CD4-positive, alpha-beta memory T cell (primary cell): ENCODE results near the gene ILK. TPM values are rescaled to one million over a fixed set of nuclear protein-coding genes. Genes with fewer than 3 reads are reported as not detected.
A peak's percentile ranks its signal among the peaks of the same experiment; 100 is the strongest.

ENCODE experiments used
- CTCF ChIA-PET: fragments of 350-600 bp; sonication (Branson Sonifier 250); formaldehyde crosslinking; loops from one replicate; lab custom pipeline; 2021; ENCODE audit warnings: inconsistent platforms; ENCODE audit not compliant: partially characterized antibody; lab: Charles Lee
- POLR2A ChIA-PET: fragments of 350-600 bp; sonication (Branson Sonifier 250); formaldehyde crosslinking; loops from one replicate; lab custom pipeline; 2021; ENCODE audit not compliant: partially characterized antibody; lab: Charles Lee
- DNase-seq, 5 donors: peaks; one replicate each; pipeline versions ENCODE4 v3.0.0 to v3.0.0-alpha.2; 2020 to 2022; ENCODE audit warnings: mixed read lengths in 1 of 5
- H3K27ac ChIP-seq: one replicate; pipeline ENCODE4 v1.7.0; 2013; ENCODE audit warnings: low read depth, low read length
- H3K27me3 ChIP-seq: 2 replicates; pipeline ENCODE4 v1.7.0; 2013; ENCODE audit warnings: mild to moderate bottlenecking, low read length, moderate library complexity; ENCODE audit not compliant: insufficient read depth
- H3K36me3 ChIP-seq: 2 replicates; pipeline ENCODE4 v1.7.0; 2013; ENCODE audit warnings: mild to moderate bottlenecking, low read length, moderate library complexity; ENCODE audit not compliant: insufficient read depth
- H3K4me1 ChIP-seq: 2 replicates; pipeline ENCODE4 v1.7.0; 2013; ENCODE audit warnings: mild to moderate bottlenecking, low read length, moderate library complexity; ENCODE audit not compliant: insufficient read depth
- H3K4me3 ChIP-seq, 2 donors: one replicate each; pipeline ENCODE4 v1.7.0; 2013; ENCODE audit warnings: low read length in 2 of 2, mild to moderate bottlenecking in 1 of 2
- H3K9me3 ChIP-seq, 2 donors: one replicate each; pipeline ENCODE4 v1.7.0; 2013; ENCODE audit warnings: low read length in 2 of 2, control low read depth in 1 of 2; ENCODE audit not compliant: control insufficient read depth in 1 of 2
- H3K27ac Mint-ChIP-seq, 7 donors: one replicate each; pipeline ENCODE4 v1.8.0; 2020 to 2021; ENCODE audit warnings: mixed read lengths in 7 of 7, mild to moderate bottlenecking in 6 of 7, inconsistent platforms in 3 of 7, moderate library complexity in 3 of 7
- H3K27me3 Mint-ChIP-seq, 2 donors: one replicate each; pipeline ENCODE4 v1.8.0; 2020 to 2021; ENCODE audit warnings: mixed read lengths in 2 of 2
- H3K36me3 Mint-ChIP-seq, 2 donors: one replicate each; pipeline ENCODE4 v1.8.0; 2020 to 2021; ENCODE audit warnings: mixed read lengths in 2 of 2, inconsistent platforms in 1 of 2, mild to moderate bottlenecking in 1 of 2
- H3K4me1 Mint-ChIP-seq, 4 donors: one replicate each; pipeline ENCODE4 v1.8.0; 2020 to 2021; ENCODE audit warnings: mixed read lengths in 4 of 4, mild to moderate bottlenecking in 1 of 4
- H3K4me3 Mint-ChIP-seq, 8 donors: one replicate each; pipeline ENCODE4 v1.8.0; 2020 to 2021; ENCODE audit warnings: mixed read lengths in 8 of 8, mild to moderate bottlenecking in 7 of 8, moderate library complexity in 6 of 8, inconsistent platforms in 3 of 8
- H3K9me3 Mint-ChIP-seq, 8 donors: one replicate each; pipeline ENCODE4 v1.8.0; 2020 to 2021; ENCODE audit warnings: mixed read lengths in 8 of 8, mild to moderate bottlenecking in 5 of 8, inconsistent platforms in 3 of 8, moderate library complexity in 1 of 8
- intact Hi-C: fragments of 100-400 bp; cut with micrococcal nuclease; formaldehyde crosslinking; loops from one replicate; pipeline ENCODE4 v1.15.1; 2023
- polyA plus RNA-seq, 2 donors: library from polyadenylated mRNA; unstranded; fragments of 300-500 nt; fragmentation: Illumina TruSeq; gene quantifications; one replicate each; pipeline ENCODE4 v1.2.3, GENCODE V29; 2021
- total RNA-seq, 2 experiments: library from RNA; stranded (reverse); gene quantifications; one replicate each; pipeline ENCODE4 v1.2.3, GENCODE V29; 2021

The ILK gene
- total and polyA plus RNA-seq, 4 experiments from 2014 or later: 121 to 132 (median 130) TPM

- H3K4me1 Mint-ChIP-seq: peaks cover 8 to 19% (median 13%) of the 10 kb centered on the region in 4 donors
- Histone ChIP-seq H3K27me3 (no peaks in the 10 kb centered on the region), H3K4me3 (no peak overlapping the region), H3K9me3 (no peaks in the 10 kb centered on the region), H3K27ac (no peak overlapping the region), H3K36me3 (no peaks in the 10 kb centered on the region), H3K4me1 (peaks cover 15% of the 10 kb centered on the region)
- H3K27me3 Mint-ChIP-seq: no peaks in the 10 kb centered on the region
- intact Hi-C loops: no loop called here
- peaks cover 0 to 13% of the 10 kb centered on the region in 2 donors for H3K36me3 Mint-ChIP-seq
- POLR2A ChIA-PET: interaction anchor here (1.1 to 3.6 kb wide), 4 partner anchors 9 to 24 kb away, joined by 3 to 27 read pairs (median 10); partner anchors contain the start of genes TAF10 and TPP1
- H3K27ac Mint-ChIP-seq: peak overlapping the region; percentile 14 to 95 (median 39)
- DNase-seq: no peak
- peak overlapping the region; percentile 10 to 75 (median 52) for H3K4me3 Mint-ChIP-seq
- H3K9me3 Mint-ChIP-seq: no peaks in the 10 kb centered on the region
- CTCF ChIA-PET: interaction anchor here (1.2 to 1.4 kb wide), 3 partner anchors 9 to 23 kb away, joined by 3 to 6 read pairs (median 3); no protein-coding TSS in a partner anchor
Observed at GRCh38 chr11:6626971-6627761, 23.6 kb downstream of the ILK start.

DNA sequence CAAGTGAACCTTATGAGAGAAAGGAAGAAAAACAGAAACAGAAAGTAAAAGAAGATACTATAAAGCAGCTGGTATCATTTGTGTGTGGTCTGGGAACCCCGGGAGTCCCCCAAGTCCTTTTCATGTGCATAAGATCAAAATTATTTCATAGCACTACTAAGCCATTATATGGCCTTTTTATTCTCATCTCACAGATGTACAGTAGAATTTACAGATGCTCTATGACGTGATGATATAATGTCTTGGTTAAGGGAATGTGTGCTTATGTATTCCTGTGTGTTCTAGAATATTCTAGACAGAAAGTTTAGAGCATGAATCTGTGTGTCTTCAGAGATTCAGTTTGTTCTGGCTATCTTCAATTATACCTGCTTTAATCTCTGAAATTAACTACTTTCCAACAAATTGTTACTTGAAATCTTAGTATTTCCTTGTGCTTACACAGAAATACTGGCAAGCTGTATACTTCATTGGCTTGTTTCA, 24.2 kb downstream of the ILK start:
- Mint-ChIP-seq H3K4me1 (peaks cover 8 to 19% (median 13%) of the 10 kb centered on the region in 4 donors), H3K27ac (peak overlapping the region; percentile 18 to 95 (median 48)), H3K27me3 (no peaks in the 10 kb centered on the region), H3K4me3 (peak overlapping the region; percentile 10 to 75 (median 52)), H3K9me3 (no peaks in the 10 kb centered on the region), H3K36me3 (peaks cover 0 to 13% of the 10 kb centered on the region in 2 donors)
- ChIA-PET CTCF (interaction anchor here (1.2 to 1.4 kb wide), 3 partner anchors 10 to 23 kb away, joined by 3 to 6 read pairs (median 3); no protein-coding TSS in a partner anchor), POLR2A (interaction anchor here (1.1 to 3.6 kb wide), 4 partner anchors 9 to 25 kb away, joined by 3 to 27 read pairs (median 10); partner anchors contain the start of genes TAF10 and TPP1)
- Histone ChIP-seq H3K4me3 (no peak overlapping the region), H3K36me3 (no peaks in the 10 kb centered on the region), H3K4me1 (peaks cover 15% of the 10 kb centered on the region), H3K27me3 (no peaks in the 10 kb centered on the region), H3K27ac (peak overlapping the region; percentile 3), H3K9me3 (no peaks in the 10 kb centered on the region)
- intact Hi-C loops: no loop called here
- DNase-seq: peak in 3 of 5 donors; percentile 25 to 33 (median 26)

- peaks cover 0 to 13% of the 10 kb centered on the region in 2 donors for H3K36me3 Mint-ChIP-seq
Observed at GRCh38 chr11:6628526-6628925, 25.0 kb downstream of the ILK start.

DNA sequence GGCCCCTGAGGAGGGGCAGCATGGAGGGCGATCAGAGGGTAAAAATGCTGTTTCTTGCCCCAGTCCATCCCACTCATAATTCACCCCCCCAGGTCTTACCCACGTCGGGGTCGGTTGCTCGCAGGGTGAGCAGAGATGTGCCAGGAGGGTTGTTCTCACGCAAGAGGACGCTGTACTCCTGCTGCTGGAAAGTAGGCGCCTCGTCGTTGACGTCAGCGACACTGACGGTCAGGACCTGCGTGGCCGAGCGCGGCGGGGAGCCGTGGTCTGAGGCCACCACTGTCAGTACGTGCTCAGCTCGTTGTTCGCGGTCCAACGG, 26.0 kb downstream of the ILK start:
- no peak for DNase-seq
- H3K27ac ChIP-seq: no peak overlapping the region
- H3K36me3 ChIP-seq: no peaks in the 10 kb centered on the region
- intact Hi-C loops: no loop called here
- H3K4me3 Mint-ChIP-seq: no peak overlapping the region
- ChIA-PET CTCF (no interaction called here), POLR2A (interaction anchor here (0.7 to 3.6 kb wide), 4 partner anchors 11 to 54 kb away, joined by 3 to 27 read pairs (median 8); partner anchors contain the start of genes MRPL17, TAF10 and TPP1)
- H3K36me3 Mint-ChIP-seq: peaks cover 0 to 9% of the 10 kb centered on the region in 2 donors
- H3K9me3 ChIP-seq: no peaks in the 10 kb centered on the region
- no peak overlapping the region for H3K27ac Mint-ChIP-seq
- no peaks in the 10 kb centered on the region for H3K27me3 Mint-ChIP-seq
- H3K4me1 Mint-ChIP-seq: peaks cover 8 to 19% (median 13%) of the 10 kb centered on the region in 4 donors
- H3K4me1 ChIP-seq: peaks cover 15% of the 10 kb centered on the region
- H3K4me3 ChIP-seq: no peak overlapping the region
- no peaks in the 10 kb centered on the region for H3K9me3 Mint-ChIP-seq
- H3K27me3 ChIP-seq: no peaks in the 10 kb centered on the region

More at GRCh38 chr11:6628526-6628925, 25.0 kb downstream of the ILK start:
- Mint-ChIP-seq H3K9me3 (no peaks in the 10 kb centered on the region), H3K4me1 (peaks cover 8 to 19% (median 13%) of the 10 kb centered on the region in 4 donors), H3K27me3 (no peaks in the 10 kb centered on the region), H3K27ac (peak overlapping the region in 1 of 7 donors; percentile 48), H3K4me3 (peak overlapping the region in 1 of 8 donors; percentile 15)
- DNase-seq: no peak
- Histone ChIP-seq H3K9me3 (no peaks in the 10 kb centered on the region), H3K4me1 (peaks cover 15% of the 10 kb centered on the region), H3K36me3 (no peaks in the 10 kb centered on the region), H3K27ac (no peak overlapping the region), H3K4me3 (no peak overlapping the region), H3K27me3 (no peaks in the 10 kb centered on the region)
- ChIA-PET CTCF (interaction anchor here (1.4 kb wide), 1 partner anchor 12 kb away, joined by 3 read pairs; no protein-coding TSS in a partner anchor), POLR2A (interaction anchor here (0.8 to 3.6 kb wide), 3 partner anchors 10 to 24 kb away, joined by 3 to 27 read pairs (median 14); partner anchors contain the start of genes TAF10 and TPP1)
- intact Hi-C loops: no loop called here

DNA sequence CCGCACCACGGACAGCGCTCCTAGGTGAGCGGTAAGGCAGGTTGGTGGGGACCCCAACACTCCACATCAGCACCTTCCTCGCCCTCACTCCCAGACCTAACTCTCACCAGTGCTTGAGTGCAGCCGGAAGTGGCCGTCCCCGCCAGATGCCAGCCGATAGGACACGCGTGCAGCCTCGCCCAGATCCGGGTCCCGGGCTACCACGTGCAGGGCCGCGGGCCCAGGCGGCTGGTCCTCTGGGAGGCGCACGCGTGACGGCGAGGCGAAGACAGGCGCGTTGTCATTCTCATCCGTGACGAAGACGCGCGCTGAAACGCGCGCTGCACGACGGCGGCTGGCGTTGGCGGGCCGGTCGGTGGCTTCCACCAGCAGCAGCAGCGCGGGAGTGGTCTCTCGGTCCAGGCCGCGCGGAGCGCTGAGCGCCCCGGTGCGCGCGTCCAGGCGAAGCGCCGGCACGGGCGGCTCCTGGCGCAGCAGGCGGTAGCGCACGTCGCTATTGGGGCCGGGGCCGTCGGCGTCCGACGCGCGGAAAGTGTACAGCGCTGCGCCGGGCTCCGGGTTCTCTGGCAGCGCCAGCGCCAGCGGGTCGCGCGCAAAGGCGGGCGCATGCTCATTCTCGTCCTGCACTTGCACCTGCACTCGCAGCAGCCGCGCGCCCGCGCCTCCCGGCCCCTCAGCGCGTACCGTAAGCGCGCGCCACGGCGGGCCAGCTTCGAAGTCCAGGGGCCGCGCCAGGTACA, 26.5 kb downstream of the ILK start:
- Histone ChIP-seq H3K36me3 (no peaks in the 10 kb centered on the region), H3K4me3 (no peak overlapping the region), H3K27me3 (no peaks in the 10 kb centered on the region), H3K27ac (no peak overlapping the region), H3K9me3 (no peaks in the 10 kb centered on the region), H3K4me1 (peaks cover 15% of the 10 kb centered on the region)
- H3K27me3 Mint-ChIP-seq: no peaks in the 10 kb centered on the region
- no peak overlapping the region for H3K4me3 Mint-ChIP-seq
- ChIA-PET CTCF (interaction anchor here (1.2 kb wide), 1 partner anchor 9 kb away, joined by 4 read pairs; no protein-coding TSS in a partner anchor), POLR2A (interaction anchor here (0.7 to 3.6 kb wide), 5 partner anchors 11 to 53 kb away, joined by 3 to 27 read pairs (median 9); partner anchors contain the start of genes MRPL17, TAF10 and TPP1)
- no peaks in the 10 kb centered on the region for H3K9me3 Mint-ChIP-seq
- H3K36me3 Mint-ChIP-seq: peaks cover 0 to 8% of the 10 kb centered on the region in 2 donors
- intact Hi-C loops: no loop called here
- no peak overlapping the region for H3K27ac Mint-ChIP-seq
- no peak for DNase-seq
- H3K4me1 Mint-ChIP-seq: peaks cover 8 to 19% (median 13%) of the 10 kb centered on the region in 4 donors

DNA sequence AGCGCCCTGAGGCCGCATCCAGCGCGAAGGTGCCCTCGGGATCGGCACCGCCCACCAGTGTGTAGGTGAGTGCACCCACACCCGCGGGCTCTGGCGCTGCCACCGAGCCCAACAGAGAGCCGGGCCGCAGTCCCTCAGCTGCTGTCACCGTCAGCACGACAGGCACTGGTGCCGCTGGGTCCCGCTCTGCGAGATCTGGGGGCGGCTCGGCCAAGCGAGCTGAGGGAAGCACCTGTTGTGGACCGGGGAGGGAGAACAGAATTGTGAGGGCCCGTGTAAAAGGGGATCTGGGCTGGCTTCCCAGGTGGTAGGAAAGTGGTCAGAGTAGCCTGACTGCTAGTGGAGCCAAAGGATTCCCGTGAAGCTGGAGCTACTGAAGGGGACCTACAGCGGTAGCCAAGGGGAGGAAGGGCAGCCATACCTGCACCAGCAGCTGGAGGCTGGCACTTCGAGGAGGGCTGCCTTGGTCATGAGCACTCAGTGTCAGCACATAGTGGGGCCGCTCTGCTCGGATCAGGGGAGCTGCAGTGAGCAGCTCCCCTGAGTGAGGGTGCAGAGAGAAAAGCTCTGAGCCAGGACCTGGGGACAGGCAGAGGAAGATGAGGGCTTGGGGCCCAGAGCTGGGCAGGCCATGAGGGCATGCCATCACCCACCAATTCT, 27.2 kb downstream of the ILK start:
- intact Hi-C loops: no loop called here
- H3K4me3 ChIP-seq: no peak overlapping the region
- no peak overlapping the region for H3K27ac ChIP-seq
- Mint-ChIP-seq H3K4me1 (peaks cover 8 to 19% (median 13%) of the 10 kb centered on the region in 4 donors), H3K27me3 (no peaks in the 10 kb centered on the region), H3K4me3 (no peak overlapping the region), H3K9me3 (no peaks in the 10 kb centered on the region), H3K36me3 (peaks cover 0 to 8% of the 10 kb centered on the region in 2 donors), H3K27ac (no peak overlapping the region)
- H3K4me1 ChIP-seq: peaks cover 15% of the 10 kb centered on the region
- H3K9me3 ChIP-seq: no peaks in the 10 kb centered on the region
- no peaks in the 10 kb centered on the region for H3K36me3 ChIP-seq
- no peaks in the 10 kb centered on the region for H3K27me3 ChIP-seq
- DNase-seq: no peak
- CTCF ChIA-PET: interaction anchor here (1.1 to 1.2 kb wide), 2 partner anchors 10 to 52 kb away, joined by 4 read pairs; partner anchors contain the start of gene MRPL17
- POLR2A ChIA-PET: interaction anchor here (0.8 to 2.3 kb wide), 4 partner anchors 12 to 36 kb away, joined by 4 to 13 read pairs (median 7); partner anchors contain the start of genes TAF10 and TPP1
